Fibroblast of villous mesenchyme (primary cell): Measurements from ENCODE around the gene FSD1. TPM values are rescaled to one million over a fixed set of nuclear protein-coding genes. Genes with fewer than 3 reads are reported as not detected.
A peak's percentile ranks its signal among the peaks of the same experiment; 100 is the strongest.
"Not testable (repeated sequence)": the region's sequence is repeated elsewhere in the genome, so short reads cannot be mapped to it uniquely, and the experiment has no call there.

Experiments
- DNase-seq: peaks from one replicate; pipeline ENCODE4 v3.0.0-alpha.2; 2010; ENCODE audit warnings: low read depth
- H3K4me3 ChIP-seq: 2 replicates; pipeline ENCODE4 v1.5.1; 2011; ENCODE audit warnings: low read depth, mild to moderate bottlenecking, low read length
- total RNA-seq: library from RNA; depleted of rRNA; stranded (reverse); fragments of >200 nt; gene quantifications from 2 replicates; pipeline ENCODE4 v1.2.3, GENCODE V29; 2012
- TF ChIP-seq, protein P1 (sequence below): IDR thresholded peaks from 2 replicates; pipeline ENCODE4 v1.5.1; 2012; ENCODE audit warnings: low read depth, mild to moderate bottlenecking, low read length; ENCODE audit not compliant: insufficient read depth

Gene FSD1
- total RNA-seq, 1 donor = 8.6 TPM

DNA sequence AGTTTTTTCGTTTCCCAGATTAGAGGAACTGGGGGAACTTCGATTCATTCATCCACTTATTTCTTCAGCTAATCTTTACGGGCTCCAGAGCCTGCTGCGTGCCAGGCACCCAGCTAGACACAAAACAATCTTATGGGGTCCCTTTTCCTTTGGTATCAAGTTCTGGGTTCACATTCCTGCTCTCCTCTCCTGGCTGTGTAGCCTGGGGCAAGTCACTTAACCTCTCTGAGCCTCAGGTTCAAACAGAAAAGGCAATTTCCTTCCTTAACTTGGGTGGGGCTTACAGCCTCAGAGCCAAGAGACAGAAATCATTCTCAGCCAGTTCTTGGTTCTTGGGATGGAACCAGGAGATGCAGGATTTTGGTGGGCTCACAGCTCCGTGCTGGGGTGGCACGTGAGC is 19.4 kb upstream of the FSD1 start:
- TF ChIP-seq, protein P1, sequence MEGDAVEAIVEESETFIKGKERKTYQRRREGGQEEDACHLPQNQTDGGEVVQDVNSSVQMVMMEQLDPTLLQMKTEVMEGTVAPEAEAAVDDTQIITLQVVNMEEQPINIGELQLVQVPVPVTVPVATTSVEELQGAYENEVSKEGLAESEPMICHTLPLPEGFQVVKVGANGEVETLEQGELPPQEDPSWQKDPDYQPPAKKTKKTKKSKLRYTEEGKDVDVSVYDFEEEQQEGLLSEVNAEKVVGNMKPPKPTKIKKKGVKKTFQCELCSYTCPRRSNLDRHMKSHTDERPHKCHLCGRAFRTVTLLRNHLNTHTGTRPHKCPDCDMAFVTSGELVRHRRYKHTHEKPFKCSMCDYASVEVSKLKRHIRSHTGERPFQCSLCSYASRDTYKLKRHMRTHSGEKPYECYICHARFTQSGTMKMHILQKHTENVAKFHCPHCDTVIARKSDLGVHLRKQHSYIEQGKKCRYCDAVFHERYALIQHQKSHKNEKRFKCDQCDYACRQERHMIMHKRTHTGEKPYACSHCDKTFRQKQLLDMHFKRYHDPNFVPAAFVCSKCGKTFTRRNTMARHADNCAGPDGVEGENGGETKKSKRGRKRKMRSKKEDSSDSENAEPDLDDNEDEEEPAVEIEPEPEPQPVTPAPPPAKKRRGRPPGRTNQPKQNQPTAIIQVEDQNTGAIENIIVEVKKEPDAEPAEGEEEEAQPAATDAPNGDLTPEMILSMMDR = no peak
- H3K4me3 ChIP-seq = no peak overlapping the region
- no peak for DNase-seq

DNA sequence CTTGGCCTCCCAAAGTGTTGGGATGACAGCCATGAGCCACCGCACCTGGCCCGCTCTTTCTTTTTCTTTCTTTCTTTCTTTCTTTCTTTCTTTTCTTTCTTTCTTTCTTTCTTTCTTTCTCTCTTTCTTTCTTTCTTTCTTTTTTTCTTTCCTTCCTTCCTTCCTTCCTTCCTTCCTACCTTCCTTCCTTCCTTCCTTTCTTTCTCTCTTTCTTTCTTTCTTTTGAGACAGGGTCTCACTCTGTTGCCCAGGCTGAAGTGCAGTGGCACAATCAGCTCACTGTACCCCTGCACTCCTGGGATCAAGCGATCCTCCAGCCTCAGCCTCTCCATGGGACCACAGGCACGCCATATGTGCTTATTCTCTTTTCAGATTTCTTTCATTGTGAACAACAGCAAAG is 18.3 kb upstream of the FSD1 start:
- not testable (repeated sequence) for H3K4me3 ChIP-seq, DNase-seq

DNA sequence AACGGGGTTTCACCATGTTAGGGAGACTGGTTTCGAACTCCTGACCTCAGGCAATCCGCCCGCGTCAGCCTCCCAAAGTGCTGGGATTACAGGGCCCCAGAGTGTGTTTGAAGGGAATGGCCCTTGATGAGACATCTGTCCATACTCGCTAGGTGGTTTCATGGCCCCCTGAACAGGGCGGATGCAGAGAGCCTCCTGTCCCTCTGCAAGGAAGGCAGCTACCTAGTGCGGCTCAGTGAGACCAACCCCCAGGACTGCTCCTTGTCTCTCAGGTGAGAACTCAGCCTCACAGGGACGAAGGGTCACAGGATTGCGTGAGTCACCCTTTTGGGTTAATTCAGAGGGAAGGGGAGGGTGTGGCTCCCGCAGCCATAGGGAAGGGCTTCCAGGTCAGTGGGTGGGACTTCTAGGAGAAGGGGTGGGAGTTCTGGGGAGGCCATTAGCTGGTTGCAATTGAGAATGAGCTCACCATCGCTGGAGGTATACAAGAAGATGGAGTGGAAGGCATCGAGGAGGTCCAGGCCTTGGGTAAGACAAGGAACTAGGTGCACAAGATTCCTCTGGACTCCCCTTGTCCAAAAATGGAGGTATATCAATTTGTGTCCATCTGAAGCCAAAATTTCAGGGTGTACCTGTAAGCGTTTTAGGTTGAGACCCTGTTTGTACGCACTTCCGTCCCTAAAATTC is 16.2 kb upstream of the FSD1 start:
- no peak overlapping the region for H3K4me3 ChIP-seq
- no peak for DNase-seq
- TF ChIP-seq, protein P1 = no peak

DNA sequence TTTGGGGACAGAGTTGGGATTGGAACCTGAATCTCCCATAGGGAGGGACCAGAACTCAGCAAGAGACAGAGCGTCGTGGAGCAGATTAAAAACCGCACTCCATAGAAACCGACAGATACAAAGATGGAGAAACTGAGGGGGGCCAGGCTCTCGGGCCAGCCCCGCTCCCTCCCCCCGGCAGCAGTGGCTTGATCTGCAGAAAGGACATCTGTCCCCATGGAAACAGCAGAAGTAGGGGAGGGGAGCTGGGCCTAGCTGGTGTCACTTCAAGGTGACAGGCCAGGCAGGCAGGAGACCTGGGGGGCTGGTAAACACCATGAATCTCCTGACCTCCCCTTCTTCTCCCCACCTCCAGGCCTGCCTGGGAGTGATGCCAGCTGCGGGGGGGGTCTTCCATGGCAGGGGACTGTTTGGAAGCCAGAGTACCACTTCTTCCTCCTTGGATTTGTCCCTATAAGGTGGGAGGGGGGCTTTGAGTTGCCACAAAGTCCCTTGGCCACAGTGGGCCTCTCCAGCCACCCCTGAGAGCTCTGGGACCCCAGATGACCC is 13.1 kb upstream of the FSD1 start:
- DNase-seq = no peak
- TF ChIP-seq, protein P1 = no peak
- H3K4me3 ChIP-seq = no peak overlapping the region

DNA sequence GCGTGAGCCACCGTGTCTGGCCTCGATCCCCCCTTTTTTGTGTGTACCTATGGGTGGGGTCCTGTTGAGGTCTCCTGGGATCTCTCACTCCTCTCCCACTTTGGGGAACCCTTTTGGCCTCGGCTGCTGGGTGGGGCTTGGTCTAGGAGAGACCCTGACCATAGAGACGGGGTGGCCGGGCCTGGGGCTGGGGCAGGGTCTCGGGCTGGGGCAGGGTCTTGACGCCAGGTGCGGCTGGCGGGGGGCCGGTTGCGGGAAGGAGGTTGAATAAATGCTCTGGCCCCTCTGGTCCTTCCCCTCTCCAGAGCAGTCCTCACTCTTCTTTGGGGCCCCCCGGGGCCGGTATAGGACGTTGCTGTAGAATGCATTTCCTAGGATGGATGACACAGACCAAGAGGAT is 11.9 kb upstream of the FSD1 start:
- TF ChIP-seq, protein P1 = no peak
- no peak for DNase-seq
- no peak overlapping the region for H3K4me3 ChIP-seq

DNA sequence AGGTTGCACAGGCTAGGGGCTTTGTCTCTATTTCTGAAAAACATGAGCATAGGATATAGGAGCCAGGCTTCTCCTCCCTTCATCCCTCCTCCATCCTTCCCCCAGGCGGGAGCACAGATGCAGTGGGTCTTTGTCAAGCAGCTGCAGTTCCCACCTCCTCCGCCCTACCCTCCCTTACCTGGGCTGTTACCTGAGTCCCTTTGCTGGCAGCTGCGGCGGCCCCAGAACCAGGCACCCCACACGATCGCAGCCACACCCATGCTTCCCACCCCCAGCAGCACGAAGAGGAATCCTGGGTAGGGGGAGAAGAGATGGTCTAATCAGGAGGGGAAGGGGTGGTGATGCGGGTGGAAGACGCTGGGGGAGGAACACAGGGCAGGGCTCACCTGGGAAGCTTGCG is 10.0 kb upstream of the FSD1 start:
- no peak for DNase-seq
- no peak overlapping the region for H3K4me3 ChIP-seq
- TF ChIP-seq, protein P1 = no peak

DNA sequence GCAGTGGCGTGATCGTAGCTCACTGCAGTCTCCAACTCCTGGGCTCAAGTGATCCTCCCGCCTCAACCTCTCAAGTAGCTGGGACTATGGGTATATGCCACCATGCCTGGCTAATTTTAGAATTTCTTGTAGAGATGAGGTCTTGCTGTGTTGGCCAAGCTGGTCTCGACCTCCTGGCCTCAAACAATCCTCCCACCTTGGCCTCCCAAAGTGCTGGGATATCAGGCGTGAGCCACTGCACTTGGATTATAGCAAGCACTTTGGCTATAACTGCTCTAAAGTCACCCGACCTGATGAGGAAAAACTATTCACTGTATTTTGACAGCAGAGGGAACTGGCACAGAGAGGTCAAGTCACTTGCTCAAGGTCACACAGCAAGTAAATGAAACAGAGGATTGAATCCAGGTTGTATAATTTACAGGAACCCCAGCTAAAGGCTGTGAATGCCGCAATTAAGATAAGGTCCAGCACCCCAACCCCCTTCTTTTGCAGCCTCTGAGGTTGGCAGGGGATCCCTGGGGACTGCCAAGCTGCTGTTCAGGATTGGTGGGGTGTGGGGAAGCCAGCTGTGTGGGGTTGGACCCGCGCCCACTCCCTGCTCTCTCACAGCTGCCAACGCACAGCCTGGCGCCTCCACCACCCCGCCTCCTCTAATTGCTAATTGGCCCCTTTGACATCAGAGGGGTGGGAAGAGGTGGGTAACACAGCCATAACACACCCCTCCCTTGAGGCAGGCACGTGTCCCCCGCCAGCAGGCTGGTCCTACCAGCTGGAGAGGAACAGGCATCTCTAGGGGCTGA is 8.2 kb upstream of the FSD1 start:
- TF ChIP-seq, protein P1 = no peak
- DNase-seq = peak; percentile 26
- no peak overlapping the region for H3K4me3 ChIP-seq
